Measurements from ENCODE around the gene GTF2H1. TPM values are rescaled to one million over a fixed set of nuclear protein-coding genes. Genes with fewer than 3 reads are reported as not detected.
A peak's percentile ranks its signal among the peaks of the same experiment; 100 is the strongest.
"Not testable (repeated sequence)": the region's sequence is repeated elsewhere in the genome, so short reads cannot be mapped to it uniquely, and the experiment has no call there.

GTF2H1 gene
- total RNA-seq, 1 donor from 2014 or later: 26.5 TPM

DNA sequence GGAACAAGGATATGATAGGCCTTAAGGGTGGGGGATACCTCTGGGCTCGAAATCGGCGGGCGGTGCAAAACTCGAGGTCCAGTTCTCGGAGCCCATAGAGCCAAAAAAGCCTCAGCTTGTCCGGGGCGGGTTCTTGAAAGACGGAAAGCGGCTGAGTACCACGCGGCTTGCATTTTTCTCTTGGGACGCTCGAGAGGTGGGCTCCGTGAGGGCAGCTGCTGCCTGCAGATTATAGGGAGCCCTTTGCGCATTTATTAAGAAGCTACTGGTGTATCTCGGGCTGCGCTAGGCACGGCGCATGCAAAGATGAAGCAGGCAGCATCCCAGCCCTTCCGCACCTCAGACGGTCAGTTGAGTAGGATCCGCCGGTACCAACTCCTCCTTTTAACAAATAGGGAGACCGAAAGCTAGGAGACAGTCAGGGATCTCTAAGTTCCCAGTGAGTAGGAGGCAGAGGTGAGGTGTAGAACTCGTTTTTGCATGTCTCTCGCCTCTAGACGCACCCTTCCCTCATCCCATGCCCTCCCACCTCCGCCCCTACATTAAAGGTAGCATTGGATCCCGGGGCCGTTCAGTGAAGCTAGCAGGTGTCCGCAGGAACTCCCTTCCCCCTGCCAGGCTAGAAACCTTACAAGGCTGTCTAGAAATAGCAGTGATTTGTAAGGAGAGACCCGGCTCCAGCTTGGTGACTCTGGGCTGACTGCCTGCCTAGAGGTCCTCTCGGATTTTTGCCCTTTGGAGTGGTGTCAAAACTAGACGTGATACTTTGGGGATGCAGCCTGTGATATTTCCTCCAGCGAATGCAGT, 72.8 kb downstream of the GTF2H1 start:
- DNase-seq: peak; percentile 31
- Mint-ChIP-seq H3K9me3 (ENCODE audit: unreplicated experiment) (peaks cover 12% of the 10 kb centered on the region), H3K27me3 (ENCODE audit: unreplicated experiment) (peaks cover 9% of the 10 kb centered on the region), H3K4me1 (ENCODE audit: low read depth, unreplicated experiment) (peaks cover 3% of the 10 kb centered on the region), H3K36me3 (ENCODE audit: unreplicated experiment) (no peaks in the 10 kb centered on the region), H3K4me3 (ENCODE audit: unreplicated experiment) (peak overlapping the region; percentile 93), H3K27ac (ENCODE audit: unreplicated experiment) (peak overlapping the region; percentile 90)
- TF ChIP-seq, protein P1, sequence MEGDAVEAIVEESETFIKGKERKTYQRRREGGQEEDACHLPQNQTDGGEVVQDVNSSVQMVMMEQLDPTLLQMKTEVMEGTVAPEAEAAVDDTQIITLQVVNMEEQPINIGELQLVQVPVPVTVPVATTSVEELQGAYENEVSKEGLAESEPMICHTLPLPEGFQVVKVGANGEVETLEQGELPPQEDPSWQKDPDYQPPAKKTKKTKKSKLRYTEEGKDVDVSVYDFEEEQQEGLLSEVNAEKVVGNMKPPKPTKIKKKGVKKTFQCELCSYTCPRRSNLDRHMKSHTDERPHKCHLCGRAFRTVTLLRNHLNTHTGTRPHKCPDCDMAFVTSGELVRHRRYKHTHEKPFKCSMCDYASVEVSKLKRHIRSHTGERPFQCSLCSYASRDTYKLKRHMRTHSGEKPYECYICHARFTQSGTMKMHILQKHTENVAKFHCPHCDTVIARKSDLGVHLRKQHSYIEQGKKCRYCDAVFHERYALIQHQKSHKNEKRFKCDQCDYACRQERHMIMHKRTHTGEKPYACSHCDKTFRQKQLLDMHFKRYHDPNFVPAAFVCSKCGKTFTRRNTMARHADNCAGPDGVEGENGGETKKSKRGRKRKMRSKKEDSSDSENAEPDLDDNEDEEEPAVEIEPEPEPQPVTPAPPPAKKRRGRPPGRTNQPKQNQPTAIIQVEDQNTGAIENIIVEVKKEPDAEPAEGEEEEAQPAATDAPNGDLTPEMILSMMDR (IDR thresholded peaks at IDR 0.05; ENCODE audit: partially characterized antibody, unreplicated experiment): no peak

- peak overlapping the region; percentile 93 for H3K4me3 Mint-ChIP-seq (ENCODE audit: unreplicated experiment)
- peak overlapping the region; percentile 90 for H3K27ac Mint-ChIP-seq (ENCODE audit: unreplicated experiment)
- H3K9me3 Mint-ChIP-seq (ENCODE audit: unreplicated experiment): peaks cover 12% of the 10 kb centered on the region
- H3K4me1 Mint-ChIP-seq (ENCODE audit: low read depth, unreplicated experiment): peaks cover 3% of the 10 kb centered on the region
- peak; percentile 97 for DNase-seq
- TF ChIP-seq, protein P1 (IDR thresholded peaks at IDR 0.05; ENCODE audit: partially characterized antibody, unreplicated experiment): no peak
- H3K36me3 Mint-ChIP-seq (ENCODE audit: unreplicated experiment): no peaks in the 10 kb centered on the region
- H3K27me3 Mint-ChIP-seq (ENCODE audit: unreplicated experiment): peaks cover 9% of the 10 kb centered on the region
Observed at GRCh38 chr11:18395735-18396504, 73.6 kb downstream of the GTF2H1 start.

GRCh38 chr11:18397921-18398320, 75.6 kb downstream of the GTF2H1 start:
- H3K4me1 Mint-ChIP-seq (ENCODE audit: low read depth, unreplicated experiment): peaks cover 3% of the 10 kb centered on the region
- no peaks in the 10 kb centered on the region for H3K36me3 Mint-ChIP-seq (ENCODE audit: unreplicated experiment)
- no peak overlapping the region for H3K4me3 Mint-ChIP-seq (ENCODE audit: unreplicated experiment)
- H3K27ac Mint-ChIP-seq (ENCODE audit: unreplicated experiment): no peak overlapping the region
- peaks cover 9% of the 10 kb centered on the region for H3K27me3 Mint-ChIP-seq (ENCODE audit: unreplicated experiment)
- DNase-seq: no peak
- H3K9me3 Mint-ChIP-seq (ENCODE audit: unreplicated experiment): peaks cover 12% of the 10 kb centered on the region
- TF ChIP-seq, protein P1 (IDR thresholded peaks at IDR 0.05; ENCODE audit: partially characterized antibody, unreplicated experiment): no peak

GRCh38 chr11:18401077-18401476, 78.7 kb downstream of the GTF2H1 start:
- H3K27me3 Mint-ChIP-seq (ENCODE audit: unreplicated experiment); H3K9me3 Mint-ChIP-seq (ENCODE audit: unreplicated experiment); H3K4me3 Mint-ChIP-seq (ENCODE audit: unreplicated experiment); H3K36me3 Mint-ChIP-seq (ENCODE audit: unreplicated experiment); DNase-seq; H3K27ac Mint-ChIP-seq (ENCODE audit: unreplicated experiment); H3K4me1 Mint-ChIP-seq (ENCODE audit: low read depth, unreplicated experiment): not testable (repeated sequence)

DNA sequence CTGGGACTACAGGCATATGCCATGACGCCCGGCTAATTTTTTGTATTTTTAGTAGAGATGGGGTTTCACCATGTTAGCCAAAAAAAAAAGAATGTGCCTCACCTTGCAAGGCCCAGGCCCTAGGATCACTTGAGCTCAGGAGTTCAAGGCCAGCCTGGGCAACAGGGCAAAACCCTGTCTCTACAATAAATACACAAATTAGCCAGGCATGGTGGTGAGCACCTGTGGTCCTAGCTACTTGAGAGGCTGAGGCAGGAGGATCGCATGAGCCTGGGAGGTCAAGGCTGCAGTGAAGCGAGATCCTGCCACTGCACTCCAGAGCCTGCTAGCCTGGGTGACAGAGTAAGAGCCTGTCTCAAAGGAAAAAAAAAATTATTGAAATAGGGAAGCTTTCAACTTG, 81.7 kb downstream of the GTF2H1 start:
- no peak overlapping the region for H3K4me3 Mint-ChIP-seq (ENCODE audit: unreplicated experiment)
- H3K36me3 Mint-ChIP-seq (ENCODE audit: unreplicated experiment): no peaks in the 10 kb centered on the region
- TF ChIP-seq, protein P1 (IDR thresholded peaks at IDR 0.05; ENCODE audit: partially characterized antibody, unreplicated experiment): no peak
- H3K27me3 Mint-ChIP-seq (ENCODE audit: unreplicated experiment): no peaks in the 10 kb centered on the region
- no peak overlapping the region for H3K27ac Mint-ChIP-seq (ENCODE audit: unreplicated experiment)
- no peaks in the 10 kb centered on the region for H3K9me3 Mint-ChIP-seq (ENCODE audit: unreplicated experiment)
- no peak for DNase-seq
- H3K4me1 Mint-ChIP-seq (ENCODE audit: low read depth, unreplicated experiment): no peaks in the 10 kb centered on the region

DNA sequence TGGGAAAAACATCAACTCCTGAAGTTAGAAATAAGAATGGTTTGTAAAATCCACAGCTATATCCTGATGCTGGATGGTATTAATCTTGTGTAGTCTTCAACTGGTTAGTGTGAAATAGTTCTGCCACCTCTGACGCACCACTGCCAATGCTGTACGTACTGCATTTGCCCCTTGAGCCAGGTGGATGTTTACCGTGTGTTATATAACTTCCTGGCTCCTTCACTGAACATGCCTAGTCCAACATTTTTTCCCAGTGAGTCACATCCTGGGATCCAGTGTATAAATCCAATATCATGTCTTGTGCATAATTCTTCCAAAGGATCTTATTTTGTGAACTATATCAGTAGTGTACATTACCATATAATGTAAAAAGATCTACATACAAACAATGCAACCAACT, 85.0 kb downstream of the GTF2H1 start:
- H3K4me1 Mint-ChIP-seq (ENCODE audit: low read depth, unreplicated experiment); DNase-seq; H3K9me3 Mint-ChIP-seq (ENCODE audit: unreplicated experiment); H3K27me3 Mint-ChIP-seq (ENCODE audit: unreplicated experiment); H3K36me3 Mint-ChIP-seq (ENCODE audit: unreplicated experiment); H3K27ac Mint-ChIP-seq (ENCODE audit: unreplicated experiment); H3K4me3 Mint-ChIP-seq (ENCODE audit: unreplicated experiment): not testable (repeated sequence)

All from glutamatergic neuron (in vitro differentiated cells).